HCEC 1CT (cell line): ENCODE data around the gene NAA10.

ENCODE experiments used
- DNase-seq: peaks from one replicate; pipeline ENCODE4 v3.0.0-alpha.2; 2017

NAA10 gene

GRCh38 chrX:153966841-153967535, 32.2 kb upstream of the NAA10 start:
- no peak for DNase-seq

GRCh38 chrX:153966283-153966688, 31.4 kb upstream of the NAA10 start:
- no peak for DNase-seq

GRCh38 chrX:153965406-153965805, 30.6 kb upstream of the NAA10 start:
- no peak for DNase-seq

GRCh38 chrX:153964105-153964504, 29.3 kb upstream of the NAA10 start:
- no peak for DNase-seq

- DNase-seq = no peak
These were observed 28.7 kb upstream of the NAA10 start for GRCh38 chrX:153963546-153963945.

GRCh38 chrX:153961292-153961691, 26.5 kb upstream of the NAA10 start:
- DNase-seq = no peak

GRCh38 chrX:153960786-153961185, 25.9 kb upstream of the NAA10 start:
- DNase-seq = no peak

- no peak for DNase-seq
These were observed 25.2 kb upstream of the NAA10 start for GRCh38 chrX:153960077-153960476.

- no peak for DNase-seq
These were observed 24.8 kb upstream of the NAA10 start for GRCh38 chrX:153959649-153960048.

GRCh38 chrX:153958605-153959004, 23.8 kb upstream of the NAA10 start:
- no peak for DNase-seq

- no peak for DNase-seq
These were observed 22.4 kb upstream of the NAA10 start for GRCh38 chrX:153957224-153957623.

GRCh38 chrX:153956044-153956907, 21.4 kb upstream of the NAA10 start:
- no peak for DNase-seq

- DNase-seq = no peak
These were observed 20.4 kb upstream of the NAA10 start for GRCh38 chrX:153955228-153955732.

GRCh38 chrX:153954558-153955227, 19.9 kb upstream of the NAA10 start:
- DNase-seq = no peak

- no peak for DNase-seq
These were observed 19.2 kb upstream of the NAA10 start for GRCh38 chrX:153953892-153954557.

GRCh38 chrX:153953342-153953830, 18.5 kb upstream of the NAA10 start:
- DNase-seq = peak; percentile 32

- no peak for DNase-seq
These were observed 17.7 kb upstream of the NAA10 start for GRCh38 chrX:153952373-153953026.

GRCh38 chrX:153951683-153952372, 17.0 kb upstream of the NAA10 start:
- DNase-seq = no peak

GRCh38 chrX:153950127-153950526, 15.3 kb upstream of the NAA10 start:
- no peak for DNase-seq

- no peak for DNase-seq
These were observed 14.3 kb upstream of the NAA10 start for GRCh38 chrX:153948847-153949805.
